ENCODE data around the gene NF1.

Gene NF1

GRCh38 chr17:31236712-31237111 is 141.9 kb downstream of the NF1 start:
- DNase-seq (ENCODE audit: low read depth), result no peak
- no peak for TF ChIP-seq CTCF (IDR thresholded peaks at IDR 0.05; ENCODE audit: insufficient read depth, low read depth, low read length, missing control alignments)
- H3K4me3 ChIP-seq (ENCODE audit: low read length), result no peak overlapping the region

- no peak overlapping the region for H3K4me3 ChIP-seq (ENCODE audit: low read length)
- TF ChIP-seq CTCF (IDR thresholded peaks at IDR 0.05; ENCODE audit: insufficient read depth, low read depth, low read length, missing control alignments), result no peak
- no peak for DNase-seq (ENCODE audit: low read depth)
These were observed 146.3 kb downstream of the NF1 start for GRCh38 chr17:31241116-31241515.

GRCh38 chr17:31248986-31249834 is 154.4 kb downstream of the NF1 start:
- no peak overlapping the region for H3K4me3 ChIP-seq (ENCODE audit: low read length)
- peak; percentile 39 for DNase-seq (ENCODE audit: low read depth)
- TF ChIP-seq CTCF (IDR thresholded peaks at IDR 0.05; ENCODE audit: insufficient read depth, low read depth, low read length, missing control alignments), result no peak

GRCh38 chr17:31249835-31250141 is 155.0 kb downstream of the NF1 start:
- DNase-seq (ENCODE audit: low read depth), result no peak
- H3K4me3 ChIP-seq (ENCODE audit: low read length), result no peak overlapping the region
- no peak for TF ChIP-seq CTCF (IDR thresholded peaks at IDR 0.05; ENCODE audit: insufficient read depth, low read depth, low read length, missing control alignments)

GRCh38 chr17:31250229-31250628 is 155.5 kb downstream of the NF1 start:
- H3K4me3 ChIP-seq (ENCODE audit: low read length), result no peak overlapping the region
- DNase-seq (ENCODE audit: low read depth), result no peak
- no peak for TF ChIP-seq CTCF (IDR thresholded peaks at IDR 0.05; ENCODE audit: insufficient read depth, low read depth, low read length, missing control alignments)

GRCh38 chr17:31251105-31251969 is 156.6 kb downstream of the NF1 start:
- TF ChIP-seq CTCF (IDR thresholded peaks at IDR 0.05; ENCODE audit: insufficient read depth, low read depth, low read length, missing control alignments), result no peak
- no peak for DNase-seq (ENCODE audit: low read depth)
- no peak overlapping the region for H3K4me3 ChIP-seq (ENCODE audit: low read length)

All from epithelial cell of esophagus (primary cell).